WTC11 (cell line): ENCODE data around the gene GNAI3. TPM values are rescaled to one million over a fixed set of nuclear protein-coding genes. Genes with fewer than 3 reads are reported as not detected.
A peak's percentile ranks its signal among the peaks of the same experiment; 100 is the strongest.

Source experiments
- ATAC-seq: fragments of 200-7000 bp; cut with Tn5 transposase; 2 replicates; pipeline ENCODE4 v1.10.0; 2021; ENCODE audit warnings: mild to moderate bottlenecking, moderate library complexity
- CTCF ChIA-PET: fragments of 300-600 bp; sonication (Branson Sonifier 250); formaldehyde crosslinking; loops from one replicate; lab custom pipeline; 2021; ENCODE audit warnings: antibody characterized with exemption; lab: Charles Lee
- POLR2A ChIA-PET: fragments of 350-600 bp; sonication (Branson Sonifier 250); formaldehyde crosslinking; loops from one replicate; lab custom pipeline; 2021; ENCODE audit warnings: antibody characterized with exemption; lab: Charles Lee
- DNase-seq: peaks from one replicate; pipeline ENCODE4 v3.0.0; 2021; ENCODE audit warnings: low spot score
- H3K27ac Mint-ChIP-seq: 2 replicates; pipeline ENCODE4 v1.8.0; 2021; ENCODE audit warnings: mixed read lengths
- H3K27me3 Mint-ChIP-seq: 2 replicates; pipeline ENCODE4 v1.8.0; 2021; ENCODE audit warnings: low read depth, mild to moderate bottlenecking, moderate library complexity, mixed read lengths
- H3K36me3 Mint-ChIP-seq: 2 replicates; pipeline ENCODE4 v1.8.0; 2021; ENCODE audit warnings: mixed read lengths
- H3K4me1 Mint-ChIP-seq: 2 replicates; pipeline ENCODE4 v1.8.0; 2022; ENCODE audit warnings: mixed read lengths
- H3K4me3 Mint-ChIP-seq: 2 replicates; pipeline ENCODE4 v1.8.0; 2021; ENCODE audit warnings: mild to moderate bottlenecking, moderate library complexity, mixed read lengths
- H3K9me3 Mint-ChIP-seq: 2 replicates; pipeline ENCODE4 v1.8.0; 2021; ENCODE audit warnings: mixed read lengths
- CDX4 ChIP-seq: fragments of 250-450 bp; sonication (Bioruptor Pico); IDR thresholded peaks from 2 replicates; pipeline ENCODE4 v1.9.0; 2021; ENCODE audit warnings: moderate library complexity, mild to moderate bottlenecking, inconsistent platforms, borderline replicate concordance
- CTCF ChIP-seq: fragments of 200-600 bp; IDR thresholded peaks from 2 replicates; pipeline ENCODE4 v1.8.0; 2022; ENCODE audit warnings: antibody characterized with exemption
- ETV6 ChIP-seq: sonication (generic); formaldehyde crosslinking; IDR thresholded peaks from 2 replicates; pipeline ENCODE4 v1.8.1; 2022; ENCODE audit warnings: mild to moderate bottlenecking, missing genetic modification reagents
- GTF2I ChIP-seq: fragments of 250-450 bp; sonication (Bioruptor Pico); conservative IDR thresholded peaks from 2 replicates; pipeline ENCODE4 v1.4.0; 2021; ENCODE audit warnings: mild to moderate bottlenecking
- KAT7 ChIP-seq: sonication (generic); formaldehyde crosslinking; IDR thresholded peaks from 2 replicates; pipeline ENCODE4 v1.8.1; 2023; ENCODE audit warnings: missing genetic modification reagents, mild to moderate bottlenecking, borderline replicate concordance
- MXD4 ChIP-seq: fragments of 250-450 bp; sonication (Bioruptor Pico); IDR thresholded peaks from 2 replicates; pipeline ENCODE4 v1.8.0; 2021; ENCODE audit warnings: mild to moderate bottlenecking, moderate library complexity, borderline replicate concordance
- MYBL2 ChIP-seq: sonication (generic); formaldehyde crosslinking; IDR thresholded peaks from 2 replicates; pipeline ENCODE4 v1.8.1; 2023; ENCODE audit warnings: mild to moderate bottlenecking, moderate library complexity, missing genetic modification reagents
- NFE2L1 ChIP-seq: sonication (generic); formaldehyde crosslinking; IDR thresholded peaks from 2 replicates; pipeline ENCODE4 v1.8.1; 2023; ENCODE audit warnings: missing genetic modification reagents
- NR1H2 ChIP-seq: sonication (generic); formaldehyde crosslinking; IDR thresholded peaks from 2 replicates; pipeline ENCODE4 v1.9.0; 2021; ENCODE audit warnings: mild to moderate bottlenecking, moderate library complexity, missing genetic modification reagents
- NR2C2 ChIP-seq: sonication (generic); formaldehyde crosslinking; IDR thresholded peaks from 2 replicates; pipeline ENCODE4 v1.8.0; 2022; ENCODE audit warnings: mild to moderate bottlenecking, missing genetic modification reagents
- OVOL2 ChIP-seq: fragments of 250-450 bp; sonication (Bioruptor Pico); IDR thresholded peaks from 2 replicates; pipeline ENCODE4 v1.9.0; 2021; ENCODE audit warnings: mild to moderate bottlenecking, borderline replicate concordance
- PRRX2 ChIP-seq: fragments of 250-450 bp; sonication (Bioruptor Pico); IDR thresholded peaks from 2 replicates; pipeline ENCODE4 v1.8.0; 2021; ENCODE audit warnings: mild to moderate bottlenecking
- RORB ChIP-seq: fragments of 250-450 bp; sonication (Bioruptor Pico); IDR thresholded peaks from 2 replicates; pipeline ENCODE4 v1.9.0; 2021; ENCODE audit warnings: mild to moderate bottlenecking
- SMAD4 ChIP-seq: sonication (generic); formaldehyde crosslinking; IDR thresholded peaks from 2 replicates; pipeline ENCODE4 v1.8.0; 2022; ENCODE audit warnings: mild to moderate bottlenecking, missing genetic modification reagents
- SP1 ChIP-seq: sonication (generic); formaldehyde crosslinking; conservative IDR thresholded peaks from 2 replicates; pipeline ENCODE4 v1.8.1; 2022; ENCODE audit warnings: missing genetic modification reagents
- ZBTB43 ChIP-seq: sonication (generic); formaldehyde crosslinking; IDR thresholded peaks from 2 replicates; pipeline ENCODE4 v1.8.1; 2023; ENCODE audit warnings: mild to moderate bottlenecking, missing genetic modification reagents
- ZNF232 ChIP-seq: sonication (generic); formaldehyde crosslinking; IDR thresholded peaks from 2 replicates; pipeline ENCODE4 v1.8.0; 2022; ENCODE audit warnings: mild to moderate bottlenecking, missing genetic modification reagents
- ZNF317 ChIP-seq: sonication (generic); formaldehyde crosslinking; IDR thresholded peaks from 2 replicates; pipeline ENCODE4 v1.8.1; 2023; ENCODE audit warnings: low read depth, mild to moderate bottlenecking, moderate library complexity, missing genetic modification reagents, borderline replicate concordance
- total RNA-seq: library from RNA; stranded (reverse); gene quantifications from 3 replicates; pipeline ENCODE4 v1.2.3, GENCODE V29; 2021
- TF ChIP-seq, protein P1 (sequence below): sonication (generic); formaldehyde crosslinking; IDR thresholded peaks from 2 replicates; pipeline ENCODE4 v1.8.0; 2023; ENCODE audit warnings: mild to moderate bottlenecking, missing genetic modification reagents
- TF ChIP-seq, protein P2 (sequence below): sonication (generic); formaldehyde crosslinking; IDR thresholded peaks from 2 replicates; pipeline ENCODE4 v1.8.0; 2022; ENCODE audit warnings: mild to moderate bottlenecking, missing genetic modification reagents

The GNAI3 gene
- total RNA-seq, 1 experiment from 2014 or later = 7.2 TPM

GRCh38 chr1:109640285-109640865, 92.0 kb downstream of the GNAI3 start:
- POLR2A ChIA-PET = interaction anchor here (1.2 to 1.3 kb wide), 3 partner anchors 27 to 92 kb away, joined by 4 to 12 read pairs (median 5); partner anchors contain the start of genes GNAI3 and GSTM2

GRCh38 chr1:109641078-109641740, 92.8 kb downstream of the GNAI3 start:
- Mint-ChIP-seq H3K27me3 (peaks cover 5% of the 10 kb centered on the region; the same call in 1 of the 2 replicates), H3K4me3 (no peak overlapping the region), H3K36me3 (no peaks in the 10 kb centered on the region), H3K4me1 (peaks cover 12% of the 10 kb centered on the region), H3K9me3 (no peaks in the 10 kb centered on the region), H3K27ac (no peak overlapping the region)
- ATAC-seq (no peak), DNase-seq (no peak)
- ChIA-PET POLR2A (interaction anchor here (1.2 to 1.3 kb wide), 3 partner anchors 26 to 93 kb away, joined by 4 to 12 read pairs (median 5); partner anchors contain the start of genes GNAI3 and GSTM2), CTCF (interaction anchor here (0.5 to 6.8 kb wide), 25 partner anchors 10 to 344 kb away, joined by 3 to 188 read pairs (median 21); partner anchors contain the start of genes AHCYL1, AMPD2, EPS8L3 and GNAI3)
- TF ChIP-seq SP1 (CRISPR knock-in tag) (no peak), ZNF232 (CRISPR knock-in tag) (no peak), MYBL2 (CRISPR knock-in tag) (no peak), OVOL2 (CRISPR knock-in tag) (no peak), RORB (CRISPR knock-in tag) (no peak), KAT7 (CRISPR knock-in tag) (no peak), SMAD4 (CRISPR knock-in tag) (no peak), MXD4 (CRISPR knock-in tag) (no peak), PRRX2 (no peak), NR1H2 (no peak), ZNF317 (no peak), ETV6 (no peak), NR2C2 (CRISPR knock-in tag) (no peak)
- TF ChIP-seq, protein P1, sequence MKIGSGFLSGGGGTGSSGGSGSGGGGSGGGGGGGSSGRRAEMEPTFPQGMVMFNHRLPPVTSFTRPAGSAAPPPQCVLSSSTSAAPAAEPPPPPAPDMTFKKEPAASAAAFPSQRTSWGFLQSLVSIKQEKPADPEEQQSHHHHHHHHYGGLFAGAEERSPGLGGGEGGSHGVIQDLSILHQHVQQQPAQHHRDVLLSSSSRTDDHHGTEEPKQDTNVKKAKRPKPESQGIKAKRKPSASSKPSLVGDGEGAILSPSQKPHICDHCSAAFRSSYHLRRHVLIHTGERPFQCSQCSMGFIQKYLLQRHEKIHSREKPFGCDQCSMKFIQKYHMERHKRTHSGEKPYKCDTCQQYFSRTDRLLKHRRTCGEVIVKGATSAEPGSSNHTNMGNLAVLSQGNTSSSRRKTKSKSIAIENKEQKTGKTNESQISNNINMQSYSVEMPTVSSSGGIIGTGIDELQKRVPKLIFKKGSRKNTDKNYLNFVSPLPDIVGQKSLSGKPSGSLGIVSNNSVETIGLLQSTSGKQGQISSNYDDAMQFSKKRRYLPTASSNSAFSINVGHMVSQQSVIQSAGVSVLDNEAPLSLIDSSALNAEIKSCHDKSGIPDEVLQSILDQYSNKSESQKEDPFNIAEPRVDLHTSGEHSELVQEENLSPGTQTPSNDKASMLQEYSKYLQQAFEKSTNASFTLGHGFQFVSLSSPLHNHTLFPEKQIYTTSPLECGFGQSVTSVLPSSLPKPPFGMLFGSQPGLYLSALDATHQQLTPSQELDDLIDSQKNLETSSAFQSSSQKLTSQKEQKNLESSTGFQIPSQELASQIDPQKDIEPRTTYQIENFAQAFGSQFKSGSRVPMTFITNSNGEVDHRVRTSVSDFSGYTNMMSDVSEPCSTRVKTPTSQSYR (CRISPR knock-in tag) = no peak

More at GRCh38 chr1:109640285-109640865, 92.0 kb downstream of the GNAI3 start:
- H3K4me1 Mint-ChIP-seq = peaks cover 20% of the 10 kb centered on the region
- peaks cover 5% of the 10 kb centered on the region; the same call in 1 of the 2 replicates for H3K27me3 Mint-ChIP-seq
- CTCF ChIA-PET = interaction anchor here (0.5 to 6.8 kb wide), 79 partner anchors 10 to 491 kb away, joined by 3 to 188 read pairs (median 6); partner anchors contain the start of genes AHCYL1, AMIGO1, AMPD2 and CYB561D1
- no peak for TF ChIP-seq CDX4 (CRISPR knock-in tag)
- TF ChIP-seq OVOL2 (CRISPR knock-in tag) = no peak
- peak; percentile 97 for TF ChIP-seq CTCF
- no peak for TF ChIP-seq NFE2L1 (CRISPR knock-in tag)
- TF ChIP-seq, protein P2, sequence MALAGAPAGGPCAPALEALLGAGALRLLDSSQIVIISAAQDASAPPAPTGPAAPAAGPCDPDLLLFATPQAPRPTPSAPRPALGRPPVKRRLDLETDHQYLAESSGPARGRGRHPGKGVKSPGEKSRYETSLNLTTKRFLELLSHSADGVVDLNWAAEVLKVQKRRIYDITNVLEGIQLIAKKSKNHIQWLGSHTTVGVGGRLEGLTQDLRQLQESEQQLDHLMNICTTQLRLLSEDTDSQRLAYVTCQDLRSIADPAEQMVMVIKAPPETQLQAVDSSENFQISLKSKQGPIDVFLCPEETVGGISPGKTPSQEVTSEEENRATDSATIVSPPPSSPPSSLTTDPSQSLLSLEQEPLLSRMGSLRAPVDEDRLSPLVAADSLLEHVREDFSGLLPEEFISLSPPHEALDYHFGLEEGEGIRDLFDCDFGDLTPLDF (CRISPR knock-in tag) = no peak
- no peak for TF ChIP-seq GTF2I (CRISPR knock-in tag)
- TF ChIP-seq ZBTB43 (CRISPR knock-in tag) = no peak
- DNase-seq = peak; percentile 97
- H3K36me3 Mint-ChIP-seq = no peaks in the 10 kb centered on the region
- no peaks in the 10 kb centered on the region for H3K9me3 Mint-ChIP-seq
- H3K4me3 Mint-ChIP-seq = no peak overlapping the region
- H3K27ac Mint-ChIP-seq = no peak overlapping the region
- ATAC-seq = peak; percentile 58
